Adipose tissue (tissue), 3 donors: Measurements from ENCODE around the gene EFNA2. TPM values are rescaled to one million over a fixed set of nuclear protein-coding genes. Genes with fewer than 3 reads are reported as not detected.

Source experiments
- H3K27ac ChIP-seq: one replicate; pipeline ENCODE4 v1.5.1; 2013; ENCODE audit warnings: low read depth, low read length
- WGBS, 3 donors: extraction: QIAGEN DNeasy Blood & Tissue Kit; methylation state at CpG; one replicate each; pipeline ENCODE4 v1.1.7; 2013; 5-methylcytosine and 5-hydroxymethylcytosine counted together
- polyA plus RNA-seq, 3 donors: library from polyadenylated mRNA; stranded (reverse); fragments of 200-250 nt; gene quantifications; one replicate each; pipeline ENCODE4 v1.2.3, GENCODE V29; 2013
- donor health status: healthy with polysubstance abuse.
- donor health status: Bipolar disorder and iron deficiency.
- donor health status: healthy.

EFNA2 gene
- polyA plus RNA-seq, 3 donors = not detected

GRCh38 chr19:1268226-1269064, 17.2 kb upstream of the EFNA2 start:
- peak overlapping the region; percentile 33 for H3K27ac ChIP-seq
- WGBS, 3 donors = 49 to 56% (median 56%) methylated on average over 40 of the region's 40 CpGs

DNA sequence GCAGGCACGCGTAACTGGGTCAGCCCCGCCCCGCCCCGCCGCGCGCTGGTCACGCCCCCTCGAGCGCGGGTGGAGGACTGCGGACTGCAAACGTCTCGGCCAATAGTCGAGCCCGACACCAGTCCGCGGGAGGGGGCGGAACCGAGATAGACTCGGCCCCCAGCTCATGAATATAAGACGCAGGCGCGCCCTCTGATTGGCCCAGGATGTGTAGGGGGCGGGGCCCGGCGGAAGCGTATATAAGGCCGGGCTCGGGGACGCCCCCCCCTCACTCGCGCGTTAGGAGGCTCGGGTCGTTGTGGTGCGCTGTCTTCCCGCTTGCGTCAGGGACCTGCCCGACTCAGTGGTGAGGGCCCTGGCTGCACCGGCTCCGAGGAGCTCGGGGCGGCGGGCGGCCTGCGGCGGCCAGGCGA, 16.6 kb upstream of the EFNA2 start, which contains the start of gene CIRBP:
CIRBP (plus strand) TSS at position 268 of the 413 bp plus-strand sequence. CDS start 1,602 bp downstream, outside the sequence.
- H3K27ac ChIP-seq = peak within 1 kb of the TSS; percentile 88
- 0% methylated on average over 35 to 50 of the region's 50 CpGs for WGBS, 3 donors

GRCh38 chr19:1269478-1270212, 16.0 kb upstream of the EFNA2 start:
- H3K27ac ChIP-seq = peak overlapping the region; percentile 88
- WGBS, 3 donors = 1% methylated on average over 32 to 64 of the region's 64 CpGs

DNA sequence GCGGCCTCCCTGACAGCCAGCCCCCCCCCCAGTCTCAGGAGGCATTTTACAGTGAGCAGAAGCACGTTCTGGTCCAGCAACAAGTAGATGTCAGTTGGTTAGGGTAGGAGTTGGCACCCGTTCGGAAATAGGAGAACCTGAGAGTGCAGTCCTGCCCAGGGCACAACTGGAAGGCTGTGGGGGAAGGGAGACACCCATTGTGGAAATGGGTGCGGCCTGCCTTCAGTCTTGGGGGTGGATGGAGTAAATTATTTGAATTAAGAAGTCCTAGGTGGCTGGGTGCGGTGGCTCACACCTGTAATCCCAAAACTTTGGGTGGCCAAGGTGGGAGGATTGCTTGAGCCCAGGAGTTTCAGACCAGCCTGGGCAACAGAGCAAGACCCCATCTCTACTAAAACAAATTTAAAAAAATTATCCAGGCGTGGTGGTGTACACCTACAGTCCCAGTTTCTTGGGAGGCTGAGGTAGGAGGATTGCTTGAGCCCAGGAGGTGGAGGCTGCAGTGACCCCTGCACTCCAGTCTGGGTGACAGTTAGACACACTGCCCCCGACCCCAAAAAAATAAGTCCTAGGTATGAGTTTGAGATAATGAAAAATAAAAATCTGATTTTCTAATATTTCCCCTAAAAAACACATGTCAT, 15.3 kb upstream of the EFNA2 start:
- H3K27ac ChIP-seq = peak overlapping the region; percentile 75
- 9 to 30% (median 20%) methylated on average over 8 of the region's 8 CpGs for WGBS, 3 donors

DNA sequence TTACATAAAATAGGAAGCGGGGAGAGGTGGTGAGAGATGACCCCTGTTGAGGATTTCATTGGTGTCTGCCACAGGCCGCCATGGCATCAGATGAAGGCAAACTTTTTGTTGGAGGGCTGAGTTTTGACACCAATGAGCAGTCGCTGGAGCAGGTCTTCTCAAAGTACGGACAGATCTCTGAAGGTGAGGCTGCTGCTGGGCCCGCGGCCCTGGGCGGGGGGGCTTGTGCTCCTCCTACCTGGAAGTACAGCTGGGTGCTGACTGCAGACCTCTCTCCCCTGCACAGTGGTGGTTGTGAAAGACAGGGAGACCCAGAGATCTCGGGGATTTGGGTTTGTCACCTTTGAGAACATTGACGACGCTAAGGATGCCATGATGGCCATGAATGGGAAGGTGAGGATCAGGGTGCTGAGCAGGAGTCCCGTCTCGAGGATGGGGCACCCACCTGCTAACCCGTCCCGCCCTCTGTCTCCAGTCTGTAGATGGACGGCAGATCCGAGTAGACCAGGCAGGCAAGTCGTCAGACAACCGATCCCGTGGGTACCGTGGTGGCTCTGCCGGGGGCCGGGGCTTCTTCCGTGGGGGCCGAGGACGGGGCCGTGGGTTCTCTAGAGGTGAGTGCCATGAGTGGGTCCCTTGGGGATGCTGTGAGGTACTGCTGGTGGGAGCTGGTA, 14.7 kb upstream of the EFNA2 start:
- WGBS, 3 donors = 33 to 68% (median 65%) methylated on average over 26 of the region's 26 CpGs
- H3K27ac ChIP-seq = no peak overlapping the region

DNA sequence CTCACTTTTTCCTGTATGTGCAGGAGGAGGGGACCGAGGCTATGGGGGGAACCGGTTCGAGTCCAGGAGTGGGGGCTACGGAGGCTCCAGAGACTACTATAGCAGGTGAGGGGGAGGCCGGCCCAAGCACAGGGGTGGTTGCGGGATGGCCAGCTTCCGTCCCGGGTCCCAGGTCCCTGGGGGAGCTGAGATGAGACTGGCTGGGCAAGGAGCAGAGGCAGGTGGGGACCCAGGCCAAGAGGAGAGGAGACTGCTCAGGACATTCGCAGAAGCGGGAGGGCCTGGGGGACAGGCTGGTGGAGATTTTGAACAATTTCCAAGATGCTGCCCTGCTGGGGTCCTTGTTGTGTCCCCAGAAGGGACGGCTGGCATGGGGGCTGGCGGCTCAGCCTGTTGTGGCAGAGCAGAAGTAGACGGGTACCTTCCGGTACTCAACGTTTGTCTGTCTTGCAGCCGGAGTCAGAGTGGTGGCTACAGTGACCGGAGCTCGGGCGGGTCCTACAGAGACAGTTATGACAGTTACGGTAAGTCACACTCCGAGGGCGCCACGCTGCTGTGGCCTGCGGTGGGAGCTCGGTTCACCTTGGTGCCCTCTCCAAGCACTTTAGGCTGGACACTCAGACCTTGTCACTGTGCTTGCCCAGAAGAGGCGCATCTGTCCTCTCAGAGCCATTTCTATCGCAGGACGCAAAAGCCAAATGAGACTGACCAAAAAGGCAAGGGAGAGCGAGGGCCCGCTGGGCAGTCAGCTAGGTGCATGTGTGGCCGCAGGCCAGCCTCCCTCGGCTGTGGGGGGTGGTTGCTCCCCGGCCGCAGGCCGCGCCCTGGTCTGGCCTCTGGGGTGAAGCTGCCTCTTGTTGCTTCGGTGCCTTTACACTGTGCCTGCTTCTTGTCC, 13.9 kb upstream of the EFNA2 start:
- 58 to 74% (median 73%) methylated on average over 37 of the region's 37 CpGs for WGBS, 3 donors

GRCh38 chr19:1272423-1273262, 13.0 kb upstream of the EFNA2 start:
- H3K27ac ChIP-seq = no peak overlapping the region
- WGBS, 3 donors = 70 to 71% (median 70%) methylated on average over 33 of the region's 33 CpGs

More for the DNA sequence above, 13.9 kb upstream of the EFNA2 start:
- H3K27ac ChIP-seq = no peak overlapping the region

- H3K27ac ChIP-seq = no peak overlapping the region
- WGBS, 3 donors = 63 to 74% (median 65%) methylated on average over 25 of the region's 25 CpGs
Observed at GRCh38 chr19:1273263-1274041, 12.2 kb upstream of the EFNA2 start.

GRCh38 chr19:1274081-1274851, 11.4 kb upstream of the EFNA2 start:
- no peak overlapping the region for H3K27ac ChIP-seq
- 77 to 85% (median 83%) methylated on average over 36 to 46 of the region's 46 CpGs for WGBS, 3 donors

GRCh38 chr19:1274852-1275259, 10.8 kb upstream of the EFNA2 start:
- WGBS, 3 donors = 16 to 39% (median 26%) methylated on average over 41 to 44 of the region's 44 CpGs
- H3K27ac ChIP-seq = peak overlapping the region; percentile 34

GRCh38 chr19:1275260-1275975, 10.3 kb upstream of the EFNA2 start, which contains the start of gene FAM174C:
Gene FAM174C (plus strand): TSS chr19:1275530. CDS start chr19:1275550, 20 bp downstream.
- WGBS, 3 donors = 0 to 1% (median 0%) methylated on average over 68 to 98 of the region's 98 CpGs
- peak within 1 kb of the TSS; percentile 67 for H3K27ac ChIP-seq

DNA sequence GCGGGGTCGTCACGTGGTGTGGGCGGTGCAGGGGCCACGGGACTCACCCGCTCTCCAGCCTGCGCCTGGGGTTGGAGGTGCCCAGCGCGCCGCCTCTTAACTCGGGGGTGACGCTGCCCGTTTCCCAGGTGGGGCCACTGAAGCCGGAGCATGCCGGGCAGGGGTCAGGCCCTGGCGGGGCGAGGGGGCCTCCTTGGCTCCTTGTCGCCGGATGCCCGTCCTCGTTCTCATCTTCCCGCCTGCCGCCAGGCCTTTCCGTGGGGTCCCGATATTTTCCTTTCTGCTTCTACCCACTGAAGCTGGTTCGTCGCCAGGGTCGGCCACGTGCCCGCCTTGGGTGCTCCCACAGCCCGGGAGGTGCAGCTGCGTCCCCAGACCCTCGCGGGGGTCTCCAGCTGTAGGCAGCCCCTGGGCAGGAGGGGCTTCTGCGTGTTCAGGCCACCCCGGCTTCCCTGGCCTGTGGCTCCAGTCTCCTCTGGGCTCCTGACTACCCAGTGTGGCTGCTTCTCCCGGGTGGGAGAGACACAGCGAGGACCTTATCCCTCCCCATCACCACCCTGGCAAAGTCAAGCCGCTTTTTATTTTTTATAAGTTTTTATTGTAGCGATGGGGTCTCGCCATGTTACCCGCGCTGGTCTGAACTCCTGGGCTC, 9.6 kb upstream of the EFNA2 start:
- 9 to 11% (median 9%) methylated on average over 34 to 43 of the region's 43 CpGs for WGBS, 3 donors
- peak overlapping the region; percentile 67 for H3K27ac ChIP-seq

- WGBS, 3 donors = 59 to 68% (median 63%) methylated on average over 10 of the region's 10 CpGs
- no peak overlapping the region for H3K27ac ChIP-seq
Observed at GRCh38 chr19:1276628-1277022, 9.0 kb upstream of the EFNA2 start.

DNA sequence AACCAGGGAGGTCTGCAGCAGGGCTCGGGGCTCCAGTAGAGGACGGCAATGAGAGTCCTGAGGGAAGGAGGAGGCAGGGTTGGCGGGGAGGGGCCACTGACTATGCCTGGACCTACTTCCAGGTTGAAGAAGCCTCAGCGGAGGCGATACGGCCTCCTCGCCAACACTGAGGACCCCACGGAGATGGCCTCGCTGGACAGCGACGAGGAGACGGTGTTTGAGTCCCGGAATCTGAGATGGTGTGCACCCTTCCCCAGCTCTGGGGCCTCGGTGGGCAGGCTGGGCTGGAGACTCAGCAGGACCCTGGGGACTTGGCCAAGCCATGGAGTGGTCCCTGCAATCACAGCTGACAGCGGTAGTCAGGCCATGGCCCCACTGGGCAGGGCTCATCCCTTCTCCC, 8.6 kb upstream of the EFNA2 start:
- H3K27ac ChIP-seq = no peak overlapping the region
- 93 to 95% (median 93%) methylated on average over 15 of the region's 15 CpGs for WGBS, 3 donors
